Measurements from ENCODE around the gene SLC39A5. TPM values are rescaled to one million over a fixed set of nuclear protein-coding genes. Genes with fewer than 3 reads are reported as not detected.
A peak's percentile ranks its signal among the peaks of the same experiment; 100 is the strongest.
"Not testable (repeated sequence)": the region's sequence is repeated elsewhere in the genome, so short reads cannot be mapped to it uniquely, and the experiment has no call there.

Gene SLC39A5
- polyA plus RNA-seq, 1 donor from 2014 or later, result 0.33 TPM

GRCh38 chr12:56260921-56261320 lies 31.1 kb downstream of the SLC39A5 start:
- Histone ChIP-seq H3K27me3 (ENCODE audit: insufficient read depth, low read depth, low read length) (no peaks in the 10 kb centered on the region), H4K20me1 (ENCODE audit: insufficient read depth) (no peaks in the 10 kb centered on the region), H3K79me2 (replicated peaks; ENCODE audit: insufficient read depth, low read length) (peaks cover 19% of the 10 kb centered on the region), H3K9ac (ENCODE audit: low read length) (no peak overlapping the region), H3K36me3 (ENCODE audit: insufficient read depth, low read length) (no peaks in the 10 kb centered on the region), H3K4me2 (ENCODE audit: low read length) (no peak overlapping the region), H3K9me3 (ENCODE audit: low read length) (no peaks in the 10 kb centered on the region), H3F3A (ENCODE audit: insufficient read depth, low read length, poor library complexity, severe bottlenecking) (no peaks in the 10 kb centered on the region), H2AFZ (ENCODE audit: low read depth, low read length) (no peak overlapping the region), H3K9me2 (ENCODE audit: insufficient read depth, low read length) (no peaks in the 10 kb centered on the region), H3K27ac (ENCODE audit: low read length) (no peak overlapping the region), H3K4me3 (ENCODE audit: low read length) (no peak overlapping the region)
- TF ChIP-seq EZH2 (IDR thresholded peaks at IDR 0.05; ENCODE audit: borderline replicate concordance, insufficient read depth, low read length, poor library complexity, severe bottlenecking), result no peak
- TF ChIP-seq MXI1 (conservative IDR thresholded peaks at IDR 0.05; ENCODE audit: poor library complexity, severe bottlenecking), result no peak
- TF ChIP-seq EP300 (conservative IDR thresholded peaks at IDR 0.05; ENCODE audit: poor library complexity, severe bottlenecking), result no peak
- no peak for TF ChIP-seq TAF1 (IDR thresholded peaks at IDR 0.05; ENCODE audit: low read depth)
- no peak for TF ChIP-seq POLR2AphosphoS5 (IDR thresholded peaks at IDR 0.05)
- TF ChIP-seq RAD21 (conservative IDR thresholded peaks at IDR 0.05), result no peak
- no peak for TF ChIP-seq REST (IDR thresholded peaks at IDR 0.05; ENCODE audit: borderline replicate concordance)
- TF ChIP-seq CTCF (IDR thresholded peaks at IDR 0.05; ENCODE audit: poor library complexity, severe bottlenecking), result no peak
- TF ChIP-seq SMC3 (conservative IDR thresholded peaks at IDR 0.05; ENCODE audit: poor library complexity), result no peak

GRCh38 chr12:56261503-56262232 lies 31.8 kb downstream of the SLC39A5 start:
- no peak overlapping the region for H3K9ac ChIP-seq (ENCODE audit: low read length)
- H3K79me2 ChIP-seq (replicated peaks; ENCODE audit: insufficient read depth, low read length), result peaks cover 12% of the 10 kb centered on the region
- H3K27ac ChIP-seq (ENCODE audit: low read length), result no peak overlapping the region
- H3K4me2 ChIP-seq (ENCODE audit: low read length), result no peak overlapping the region
- no peaks in the 10 kb centered on the region for H3F3A ChIP-seq (ENCODE audit: insufficient read depth, low read length, poor library complexity, severe bottlenecking)
- no peak overlapping the region for H3K4me3 ChIP-seq (ENCODE audit: low read length)
- no peaks in the 10 kb centered on the region for H3K9me3 ChIP-seq (ENCODE audit: low read length)
- no peaks in the 10 kb centered on the region for H4K20me1 ChIP-seq (ENCODE audit: insufficient read depth)
- no peaks in the 10 kb centered on the region for H3K36me3 ChIP-seq (ENCODE audit: insufficient read depth, low read length)
- H2AFZ ChIP-seq (ENCODE audit: low read depth, low read length), result no peak overlapping the region
- no peaks in the 10 kb centered on the region for H3K27me3 ChIP-seq (ENCODE audit: insufficient read depth, low read depth, low read length)
- no peak for TF ChIP-seq RAD21 (conservative IDR thresholded peaks at IDR 0.05)
- TF ChIP-seq POLR2AphosphoS5 (IDR thresholded peaks at IDR 0.05), result no peak
- no peaks in the 10 kb centered on the region for H3K9me2 ChIP-seq (ENCODE audit: insufficient read depth, low read length)

GRCh38 chr12:56262955-56263354 lies 33.1 kb downstream of the SLC39A5 start:
- not testable (repeated sequence) for H3K79me2 ChIP-seq (replicated peaks; ENCODE audit: insufficient read depth, low read length); H3K36me3 ChIP-seq (ENCODE audit: insufficient read depth, low read length); H3K4me2 ChIP-seq (ENCODE audit: low read length); H3K4me3 ChIP-seq (ENCODE audit: low read length); H3K9me2 ChIP-seq (ENCODE audit: insufficient read depth, low read length); H2AFZ ChIP-seq (ENCODE audit: low read depth, low read length); H3K9me3 ChIP-seq (ENCODE audit: low read length); H3K27ac ChIP-seq (ENCODE audit: low read length); H4K20me1 ChIP-seq (ENCODE audit: insufficient read depth); H3K27me3 ChIP-seq (ENCODE audit: insufficient read depth, low read depth, low read length); H3F3A ChIP-seq (ENCODE audit: insufficient read depth, low read length, poor library complexity, severe bottlenecking); H3K9ac ChIP-seq (ENCODE audit: low read length)

- not testable (repeated sequence) for H3K9me3 ChIP-seq (ENCODE audit: low read length); H3K9me2 ChIP-seq (ENCODE audit: insufficient read depth, low read length); H3K36me3 ChIP-seq (ENCODE audit: insufficient read depth, low read length); H3F3A ChIP-seq (ENCODE audit: insufficient read depth, low read length, poor library complexity, severe bottlenecking); H3K27me3 ChIP-seq (ENCODE audit: insufficient read depth, low read depth, low read length); H3K79me2 ChIP-seq (replicated peaks; ENCODE audit: insufficient read depth, low read length); H4K20me1 ChIP-seq (ENCODE audit: insufficient read depth)
- Histone ChIP-seq H3K9ac (ENCODE audit: low read length) (peak overlapping the region; percentile 80), H3K4me3 (ENCODE audit: low read length) (peak overlapping the region; percentile 83), H3K27ac (ENCODE audit: low read length) (peak overlapping the region; percentile 80), H2AFZ (ENCODE audit: low read depth, low read length) (peak overlapping the region; percentile 89), H3K4me2 (ENCODE audit: low read length) (peak overlapping the region; percentile 63)
These were observed 36.3 kb downstream of the SLC39A5 start for GRCh38 chr12:56266068-56266692.
